Measurements from ENCODE around the gene MYH16.
A peak's percentile ranks its signal among the peaks of the same experiment; 100 is the strongest.
"Not testable (repeated sequence)": the region's sequence is repeated elsewhere in the genome, so short reads cannot be mapped to it uniquely, and the experiment has no call there.

The MYH16 gene

GRCh38 chr7:99278180-99278579, 5.5 kb downstream of the MYH16 start:
- Histone ChIP-seq H4K91ac (ENCODE audit: low read depth, low read length, poor library complexity) (no peak overlapping the region), H2BK120ac (ENCODE audit: low read depth, low read length) (no peak overlapping the region), H3K14ac (ENCODE audit: low read length) (no peak overlapping the region), H3K4me1 (ENCODE audit: control insufficient read depth in 2 of 2, insufficient read depth in 1 of 2, low read depth in 1 of 2, low read length in 2 of 2) (no peaks in the 10 kb centered on the region), H3K4ac (ENCODE audit: low read length) (no peak overlapping the region), H3K9me3 (replicated peaks in 1 of 2; ENCODE audit: control insufficient read depth in 2 of 2, insufficient read depth in 1 of 2, low read depth in 1 of 2, low read length in 2 of 2) (no peaks in the 10 kb centered on the region), H2AFZ (ENCODE audit: low read length) (no peak overlapping the region), H2BK12ac (ENCODE audit: low read length) (no peak overlapping the region), H3K27ac (replicated peaks; ENCODE audit: low read length) (no peak overlapping the region), H3K36me3 (replicated peaks in 1 of 2; ENCODE audit: control insufficient read depth in 2 of 2, insufficient read depth in 2 of 2, low read length in 2 of 2) (no peaks in the 10 kb centered on the region), H3K4me2 (ENCODE audit: insufficient read depth, low read length, poor library complexity, severe bottlenecking) (no peak overlapping the region), H3K23ac (ENCODE audit: low read depth, low read length, poor library complexity) (peak overlapping the region; percentile 43), H4K8ac (ENCODE audit: low read depth, low read length) (no peak overlapping the region), H3K27me3 (ENCODE audit: control insufficient read depth in 3 of 3, insufficient read depth in 3 of 3, low read depth in 1 of 3, low read length in 3 of 3) (no peaks in the 10 kb centered on the region), H2BK5ac (ENCODE audit: low read length) (no peak overlapping the region), H3K9ac (ENCODE audit: low read depth, low read length, poor library complexity) (no peak overlapping the region), H3K79me1 (ENCODE audit: low read depth, low read length) (no peaks in the 10 kb centered on the region), H3K4me3 (ENCODE audit: low read length in 2 of 2) (no peak overlapping the region), H2BK15ac (ENCODE audit: low read length) (no peak overlapping the region), H2AK5ac (ENCODE audit: low read depth, low read length) (no peak overlapping the region), H3K18ac (ENCODE audit: low read length) (no peak overlapping the region)
- DNase-seq (ENCODE audit: low spot score) = no peak
- WGBS, 2 donors (ENCODE audit: extremely low coverage in 2 of 2, insufficient read length in 2 of 2, insufficient replicate concordance in 1 of 2) = no CpG with 5 or more reads among the region's 5 CpGs

GRCh38 chr7:99284165-99284564, 11.5 kb downstream of the MYH16 start:
- not testable (repeated sequence) for H3K18ac ChIP-seq (ENCODE audit: low read length); H3K14ac ChIP-seq (ENCODE audit: low read length); H3K79me1 ChIP-seq (ENCODE audit: low read depth, low read length); H2AFZ ChIP-seq (ENCODE audit: low read length); H3K4ac ChIP-seq (ENCODE audit: low read length); H4K8ac ChIP-seq (ENCODE audit: low read depth, low read length); H3K36me3 ChIP-seq (replicated peaks in 1 of 2; ENCODE audit: control insufficient read depth in 2 of 2, insufficient read depth in 2 of 2, low read length in 2 of 2); H2BK120ac ChIP-seq (ENCODE audit: low read depth, low read length); DNase-seq (ENCODE audit: low spot score); H2AK5ac ChIP-seq (ENCODE audit: low read depth, low read length); H3K23ac ChIP-seq (ENCODE audit: low read depth, low read length, poor library complexity); H2BK5ac ChIP-seq (ENCODE audit: low read length); H3K4me1 ChIP-seq (ENCODE audit: control insufficient read depth in 2 of 2, insufficient read depth in 1 of 2, low read depth in 1 of 2, low read length in 2 of 2); H3K4me3 ChIP-seq (ENCODE audit: low read length in 2 of 2); H2BK15ac ChIP-seq (ENCODE audit: low read length); H3K27ac ChIP-seq (replicated peaks; ENCODE audit: low read length); H3K4me2 ChIP-seq (ENCODE audit: insufficient read depth, low read length, poor library complexity, severe bottlenecking); H2BK12ac ChIP-seq (ENCODE audit: low read length); H4K91ac ChIP-seq (ENCODE audit: low read depth, low read length, poor library complexity); H3K9ac ChIP-seq (ENCODE audit: low read depth, low read length, poor library complexity); H3K27me3 ChIP-seq (ENCODE audit: control insufficient read depth in 3 of 3, insufficient read depth in 3 of 3, low read depth in 1 of 3, low read length in 3 of 3); H3K9me3 ChIP-seq (replicated peaks in 1 of 2; ENCODE audit: control insufficient read depth in 2 of 2, insufficient read depth in 1 of 2, low read depth in 1 of 2, low read length in 2 of 2)
- WGBS, 2 donors (ENCODE audit: extremely low coverage in 2 of 2, insufficient read length in 2 of 2, insufficient replicate concordance in 1 of 2) = no CpG with 5 or more reads among the region's 4 CpGs

- H2BK12ac ChIP-seq (ENCODE audit: low read length) = no peak overlapping the region
- no peak overlapping the region for H2AFZ ChIP-seq (ENCODE audit: low read length)
- no peaks in the 10 kb centered on the region for H3K4me1 ChIP-seq (ENCODE audit: control insufficient read depth in 2 of 2, insufficient read depth in 1 of 2, low read depth in 1 of 2, low read length in 2 of 2)
- H3K79me1 ChIP-seq (ENCODE audit: low read depth, low read length) = no peaks in the 10 kb centered on the region
- no peak overlapping the region for H3K27ac ChIP-seq (replicated peaks; ENCODE audit: low read length)
- H3K4me3 ChIP-seq (ENCODE audit: low read length in 2 of 2) = no peak overlapping the region
- no peaks in the 10 kb centered on the region for H3K27me3 ChIP-seq (ENCODE audit: control insufficient read depth in 3 of 3, insufficient read depth in 3 of 3, low read depth in 1 of 3, low read length in 3 of 3)
- H2BK5ac ChIP-seq (ENCODE audit: low read length) = no peak overlapping the region
- H2BK15ac ChIP-seq (ENCODE audit: low read length) = no peak overlapping the region
- H3K23ac ChIP-seq (ENCODE audit: low read depth, low read length, poor library complexity) = no peak overlapping the region
- H3K14ac ChIP-seq (ENCODE audit: low read length) = no peak overlapping the region
- H3K9ac ChIP-seq (ENCODE audit: low read depth, low read length, poor library complexity) = no peak overlapping the region
- H2BK120ac ChIP-seq (ENCODE audit: low read depth, low read length) = no peak overlapping the region
- WGBS, 2 donors (ENCODE audit: extremely low coverage in 2 of 2, insufficient read length in 2 of 2, insufficient replicate concordance in 1 of 2) = no CpG with 5 or more reads among the region's 23 CpGs
- H3K18ac ChIP-seq (ENCODE audit: low read length) = no peak overlapping the region
- no peaks in the 10 kb centered on the region for H3K9me3 ChIP-seq (replicated peaks in 1 of 2; ENCODE audit: control insufficient read depth in 2 of 2, insufficient read depth in 1 of 2, low read depth in 1 of 2, low read length in 2 of 2)
- H3K36me3 ChIP-seq (replicated peaks in 1 of 2; ENCODE audit: control insufficient read depth in 2 of 2, insufficient read depth in 2 of 2, low read length in 2 of 2) = no peaks in the 10 kb centered on the region
- no peak overlapping the region for H3K4ac ChIP-seq (ENCODE audit: low read length)
- H3K4me2 ChIP-seq (ENCODE audit: insufficient read depth, low read length, poor library complexity, severe bottlenecking) = no peak overlapping the region
- H2AK5ac ChIP-seq (ENCODE audit: low read depth, low read length) = no peak overlapping the region
- no peak overlapping the region for H4K91ac ChIP-seq (ENCODE audit: low read depth, low read length, poor library complexity)
- H4K8ac ChIP-seq (ENCODE audit: low read depth, low read length) = no peak overlapping the region
- DNase-seq (ENCODE audit: low spot score) = no peak
Measured at GRCh38 chr7:99287779-99288534, 15.3 kb downstream of the MYH16 start.

GRCh38 chr7:99289185-99289584, 16.5 kb downstream of the MYH16 start:
- Histone ChIP-seq H3K27me3 (ENCODE audit: control insufficient read depth in 3 of 3, insufficient read depth in 3 of 3, low read depth in 1 of 3, low read length in 3 of 3) (no peaks in the 10 kb centered on the region), H3K4me1 (ENCODE audit: control insufficient read depth in 2 of 2, insufficient read depth in 1 of 2, low read depth in 1 of 2, low read length in 2 of 2) (no peaks in the 10 kb centered on the region), H3K23ac (ENCODE audit: low read depth, low read length, poor library complexity) (no peak overlapping the region), H3K4me3 (ENCODE audit: low read length in 2 of 2) (no peak overlapping the region), H4K8ac (ENCODE audit: low read depth, low read length) (no peak overlapping the region), H2BK120ac (ENCODE audit: low read depth, low read length) (no peak overlapping the region), H3K9ac (ENCODE audit: low read depth, low read length, poor library complexity) (peak overlapping the region; percentile 30), H3K79me1 (ENCODE audit: low read depth, low read length) (no peaks in the 10 kb centered on the region), H3K14ac (ENCODE audit: low read length) (no peak overlapping the region), H3K18ac (ENCODE audit: low read length) (peak overlapping the region; percentile 52), H4K91ac (ENCODE audit: low read depth, low read length, poor library complexity) (no peak overlapping the region), H2BK15ac (ENCODE audit: low read length) (no peak overlapping the region), H2BK12ac (ENCODE audit: low read length) (no peak overlapping the region), H3K36me3 (replicated peaks in 1 of 2; ENCODE audit: control insufficient read depth in 2 of 2, insufficient read depth in 2 of 2, low read length in 2 of 2) (no peaks in the 10 kb centered on the region), H3K4me2 (ENCODE audit: insufficient read depth, low read length, poor library complexity, severe bottlenecking) (no peak overlapping the region), H2AFZ (ENCODE audit: low read length) (no peak overlapping the region), H3K4ac (ENCODE audit: low read length) (no peak overlapping the region), H2BK5ac (ENCODE audit: low read length) (no peak overlapping the region), H3K9me3 (replicated peaks in 1 of 2; ENCODE audit: control insufficient read depth in 2 of 2, insufficient read depth in 1 of 2, low read depth in 1 of 2, low read length in 2 of 2) (no peaks in the 10 kb centered on the region), H3K27ac (replicated peaks; ENCODE audit: low read length) (no peak overlapping the region), H2AK5ac (ENCODE audit: low read depth, low read length) (no peak overlapping the region)
- DNase-seq (ENCODE audit: low spot score) = no peak
- no CpG with 5 or more reads among the region's 9 CpGs for WGBS, 2 donors (ENCODE audit: extremely low coverage in 2 of 2, insufficient read length in 2 of 2, insufficient replicate concordance in 1 of 2)
